Stimulated activated CD4-positive, alpha-beta T cell treated with anti-CD3 and anti-CD28 coated beads, Interleukin-1b, Interleukin-23, amount 100 ng/mL, for 4 hours (primary cell): ENCODE measurements around the gene LRRC42.
"Not testable (repeated sequence)": the region's sequence is repeated elsewhere in the genome, so short reads cannot be mapped to it uniquely, and the experiment has no call there.

Source experiments
- DNase-seq, 2 donors: peaks; one replicate each; pipeline ENCODE4 v3.0.0-alpha.2; 2020; ENCODE audit warnings: low read depth in 2 of 2

The LRRC42 gene

GRCh38 chr1:53967409-53968124 is 21.4 kb downstream of the LRRC42 start:
- no peak for DNase-seq

- no peak for DNase-seq
Measured at GRCh38 chr1:53968125-53968513, 22.0 kb downstream of the LRRC42 start.

- DNase-seq: not testable (repeated sequence)
Measured at GRCh38 chr1:53969323-53969722, 23.2 kb downstream of the LRRC42 start.

- DNase-seq: no peak
Measured at GRCh38 chr1:53971718-53972117, 25.6 kb downstream of the LRRC42 start.

GRCh38 chr1:53975861-53976260 is 29.7 kb downstream of the LRRC42 start:
- no peak for DNase-seq

- no peak for DNase-seq
Measured at GRCh38 chr1:53979712-53980450, 33.7 kb downstream of the LRRC42 start.

- no peak for DNase-seq
Measured at GRCh38 chr1:53981220-53981619, 35.1 kb downstream of the LRRC42 start.

- no peak for DNase-seq
Measured at GRCh38 chr1:53982034-53982762, 36.0 kb downstream of the LRRC42 start.

GRCh38 chr1:53982763-53983104 is 36.6 kb downstream of the LRRC42 start:
- DNase-seq: no peak

GRCh38 chr1:53984726-53985125 is 38.6 kb downstream of the LRRC42 start:
- DNase-seq: no peak

- no peak for DNase-seq
Measured at GRCh38 chr1:53986458-53986857, 40.3 kb downstream of the LRRC42 start.

- no peak for DNase-seq
Measured at GRCh38 chr1:53987880-53988279, 41.7 kb downstream of the LRRC42 start.

- no peak for DNase-seq
Measured at GRCh38 chr1:53992085-53992874, 46.1 kb downstream of the LRRC42 start.

GRCh38 chr1:53994516-53994915 is 48.4 kb downstream of the LRRC42 start:
- not testable (repeated sequence) for DNase-seq

GRCh38 chr1:53995683-53996082 is 49.5 kb downstream of the LRRC42 start:
- no peak for DNase-seq

- no peak for DNase-seq
Measured at GRCh38 chr1:53998223-53998622, 52.1 kb downstream of the LRRC42 start.

GRCh38 chr1:53999920-54000319 is 53.8 kb downstream of the LRRC42 start:
- DNase-seq: no peak

GRCh38 chr1:54001591-54001990 is 55.4 kb downstream of the LRRC42 start:
- DNase-seq: no peak

- DNase-seq: no peak
Measured at GRCh38 chr1:54002544-54003248, 56.5 kb downstream of the LRRC42 start.

- no peak for DNase-seq
Measured at GRCh38 chr1:54003249-54003646, 57.1 kb downstream of the LRRC42 start.

GRCh38 chr1:54003750-54004480 is 57.8 kb downstream of the LRRC42 start:
- DNase-seq: not testable (repeated sequence)
